OCI-LY1 (cell line): ENCODE measurements around the gene SLIT3.

Source experiments
- CTCF ChIP-seq: fragments of 200-600 bp; sonication (generic), shearing (Covaris generic); IDR thresholded peaks from 2 replicates; pipeline ENCODE4 v1.5.1; 2017; ENCODE audit warnings: mild to moderate bottlenecking, antibody characterized with exemption, low read length, moderate library complexity, mixed read lengths
- EZH2 ChIP-seq: fragments of 200-600 bp; sonication (generic), shearing (Covaris generic); IDR thresholded peaks from 2 replicates; pipeline ENCODE4 v1.8.0; 2017; ENCODE audit warnings: borderline replicate concordance, mixed run types, mild to moderate bottlenecking, antibody characterized with exemption, low read length, moderate library complexity, mixed read lengths

GRCh38 chr5:169279125-169279524, 21.8 kb downstream of the SLIT3 start:
- no peak for TF ChIP-seq CTCF
- no peak for TF ChIP-seq EZH2
